ENCODE data around the gene ACTN4.

DNA sequence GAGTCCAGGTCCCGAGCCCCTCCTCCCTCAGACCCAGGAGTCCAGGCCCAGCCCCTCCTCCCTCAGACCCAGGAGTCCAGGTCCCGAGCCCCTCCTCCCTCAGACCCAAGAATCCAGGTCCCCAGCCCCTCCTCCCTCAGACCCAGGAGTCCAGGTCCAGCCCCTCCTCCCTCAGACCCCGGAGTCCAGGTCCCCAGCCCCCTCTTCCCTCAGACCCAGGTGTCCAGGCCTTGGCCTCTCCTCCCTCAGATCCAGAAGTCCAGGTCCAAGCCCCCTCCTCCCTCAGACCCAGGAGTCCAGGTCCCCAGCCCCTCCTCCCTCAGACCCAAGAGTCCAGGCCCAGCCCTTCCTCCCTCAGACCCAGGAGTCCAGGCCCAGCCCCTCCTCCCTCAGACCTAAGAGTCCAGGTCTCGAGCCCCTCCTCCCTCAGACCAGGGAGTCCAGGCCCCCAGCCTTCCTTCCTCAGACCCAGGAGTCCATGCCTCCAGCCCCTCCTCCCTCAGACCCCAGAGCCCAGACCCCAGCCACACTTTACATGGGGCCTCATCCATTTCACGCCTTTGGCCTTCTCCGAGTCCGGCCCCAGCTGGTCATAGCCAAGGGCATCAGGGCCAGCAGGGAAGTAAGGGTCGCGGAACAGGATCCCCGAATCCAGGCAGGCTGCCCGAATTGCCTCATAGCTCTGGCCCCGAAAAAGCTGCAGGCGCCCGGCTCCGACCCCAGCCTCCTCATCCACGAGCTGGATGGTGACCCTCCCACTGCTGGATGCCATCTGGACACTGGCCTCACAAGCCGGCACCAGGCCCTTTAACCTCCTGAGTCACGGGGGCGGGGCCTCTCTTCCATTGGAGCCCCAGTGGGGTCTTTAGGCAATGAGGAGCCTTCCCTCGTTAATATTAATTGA lies 96.2 kb downstream of the ACTN4 start:
- no peak for TF ChIP-seq NR3C1 (CRISPR knock-in tag; conservative IDR thresholded peaks at IDR 0.05; ENCODE audit: low read depth)
- TF ChIP-seq, protein P1, sequence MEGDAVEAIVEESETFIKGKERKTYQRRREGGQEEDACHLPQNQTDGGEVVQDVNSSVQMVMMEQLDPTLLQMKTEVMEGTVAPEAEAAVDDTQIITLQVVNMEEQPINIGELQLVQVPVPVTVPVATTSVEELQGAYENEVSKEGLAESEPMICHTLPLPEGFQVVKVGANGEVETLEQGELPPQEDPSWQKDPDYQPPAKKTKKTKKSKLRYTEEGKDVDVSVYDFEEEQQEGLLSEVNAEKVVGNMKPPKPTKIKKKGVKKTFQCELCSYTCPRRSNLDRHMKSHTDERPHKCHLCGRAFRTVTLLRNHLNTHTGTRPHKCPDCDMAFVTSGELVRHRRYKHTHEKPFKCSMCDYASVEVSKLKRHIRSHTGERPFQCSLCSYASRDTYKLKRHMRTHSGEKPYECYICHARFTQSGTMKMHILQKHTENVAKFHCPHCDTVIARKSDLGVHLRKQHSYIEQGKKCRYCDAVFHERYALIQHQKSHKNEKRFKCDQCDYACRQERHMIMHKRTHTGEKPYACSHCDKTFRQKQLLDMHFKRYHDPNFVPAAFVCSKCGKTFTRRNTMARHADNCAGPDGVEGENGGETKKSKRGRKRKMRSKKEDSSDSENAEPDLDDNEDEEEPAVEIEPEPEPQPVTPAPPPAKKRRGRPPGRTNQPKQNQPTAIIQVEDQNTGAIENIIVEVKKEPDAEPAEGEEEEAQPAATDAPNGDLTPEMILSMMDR (IDR thresholded peaks at IDR 0.05): no peak
- no peak for TF ChIP-seq JUN (CRISPR knock-in tag; IDR thresholded peaks at IDR 0.05)
- TF ChIP-seq, protein P2, sequence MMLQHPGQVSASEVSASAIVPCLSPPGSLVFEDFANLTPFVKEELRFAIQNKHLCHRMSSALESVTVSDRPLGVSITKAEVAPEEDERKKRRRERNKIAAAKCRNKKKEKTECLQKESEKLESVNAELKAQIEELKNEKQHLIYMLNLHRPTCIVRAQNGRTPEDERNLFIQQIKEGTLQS (CRISPR knock-in tag; conservative IDR thresholded peaks at IDR 0.05): no peak
- no peak for TF ChIP-seq ESRRA (CRISPR knock-in tag; IDR thresholded peaks at IDR 0.05; ENCODE audit: borderline replicate concordance)
- no peak for TF ChIP-seq CBFB (CRISPR knock-in tag; IDR thresholded peaks at IDR 0.05; ENCODE audit: low read depth)
- TF ChIP-seq NFYB (CRISPR knock-in tag; conservative IDR thresholded peaks at IDR 0.05; ENCODE audit: low read depth): no peak
- TF ChIP-seq ATF1 (CRISPR knock-in tag; IDR thresholded peaks at IDR 0.05): no peak
- TF ChIP-seq IRF2 (CRISPR knock-in tag; IDR thresholded peaks at IDR 0.05; ENCODE audit: borderline replicate concordance, low read depth): no peak
- TF ChIP-seq SMAD3 (CRISPR knock-in tag; IDR thresholded peaks at IDR 0.05; ENCODE audit: borderline replicate concordance): no peak
- TF ChIP-seq, protein P3, sequence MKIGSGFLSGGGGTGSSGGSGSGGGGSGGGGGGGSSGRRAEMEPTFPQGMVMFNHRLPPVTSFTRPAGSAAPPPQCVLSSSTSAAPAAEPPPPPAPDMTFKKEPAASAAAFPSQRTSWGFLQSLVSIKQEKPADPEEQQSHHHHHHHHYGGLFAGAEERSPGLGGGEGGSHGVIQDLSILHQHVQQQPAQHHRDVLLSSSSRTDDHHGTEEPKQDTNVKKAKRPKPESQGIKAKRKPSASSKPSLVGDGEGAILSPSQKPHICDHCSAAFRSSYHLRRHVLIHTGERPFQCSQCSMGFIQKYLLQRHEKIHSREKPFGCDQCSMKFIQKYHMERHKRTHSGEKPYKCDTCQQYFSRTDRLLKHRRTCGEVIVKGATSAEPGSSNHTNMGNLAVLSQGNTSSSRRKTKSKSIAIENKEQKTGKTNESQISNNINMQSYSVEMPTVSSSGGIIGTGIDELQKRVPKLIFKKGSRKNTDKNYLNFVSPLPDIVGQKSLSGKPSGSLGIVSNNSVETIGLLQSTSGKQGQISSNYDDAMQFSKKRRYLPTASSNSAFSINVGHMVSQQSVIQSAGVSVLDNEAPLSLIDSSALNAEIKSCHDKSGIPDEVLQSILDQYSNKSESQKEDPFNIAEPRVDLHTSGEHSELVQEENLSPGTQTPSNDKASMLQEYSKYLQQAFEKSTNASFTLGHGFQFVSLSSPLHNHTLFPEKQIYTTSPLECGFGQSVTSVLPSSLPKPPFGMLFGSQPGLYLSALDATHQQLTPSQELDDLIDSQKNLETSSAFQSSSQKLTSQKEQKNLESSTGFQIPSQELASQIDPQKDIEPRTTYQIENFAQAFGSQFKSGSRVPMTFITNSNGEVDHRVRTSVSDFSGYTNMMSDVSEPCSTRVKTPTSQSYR (CRISPR knock-in tag; IDR thresholded peaks at IDR 0.05): no peak
- TF ChIP-seq, protein P4, sequence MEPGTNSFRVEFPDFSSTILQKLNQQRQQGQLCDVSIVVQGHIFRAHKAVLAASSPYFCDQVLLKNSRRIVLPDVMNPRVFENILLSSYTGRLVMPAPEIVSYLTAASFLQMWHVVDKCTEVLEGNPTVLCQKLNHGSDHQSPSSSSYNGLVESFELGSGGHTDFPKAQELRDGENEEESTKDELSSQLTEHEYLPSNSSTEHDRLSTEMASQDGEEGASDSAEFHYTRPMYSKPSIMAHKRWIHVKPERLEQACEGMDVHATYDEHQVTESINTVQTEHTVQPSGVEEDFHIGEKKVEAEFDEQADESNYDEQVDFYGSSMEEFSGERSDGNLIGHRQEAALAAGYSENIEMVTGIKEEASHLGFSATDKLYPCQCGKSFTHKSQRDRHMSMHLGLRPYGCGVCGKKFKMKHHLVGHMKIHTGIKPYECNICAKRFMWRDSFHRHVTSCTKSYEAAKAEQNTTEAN (CRISPR knock-in tag; IDR thresholded peaks at IDR 0.05): no peak
